CD14-positive monocyte (primary cell): ENCODE measurements around the gene MICU1. TPM values are rescaled to one million over a fixed set of nuclear protein-coding genes. Genes with fewer than 3 reads are reported as not detected.

Experiments used
- DNase-seq, 3 donors: peaks; one replicate each; pipeline ENCODE4 v3.0.0-alpha.2; 2011 to 2022
- H2AFZ ChIP-seq: 2 replicates; pipeline ENCODE4 v1.6.0; 2012; ENCODE audit warnings: mild to moderate bottlenecking, low read depth, low read length, inconsistent platforms; ENCODE audit not compliant: insufficient read depth, poor library complexity, severe bottlenecking
- H3K27ac ChIP-seq, 2 donors: 1 replicate in 1 of 2; 2 replicates in 1 of 2; pipeline ENCODE4 v1.5.1; 2012 to 2013; ENCODE audit warnings: low read length in 2 of 2, control low read depth in 1 of 2, inconsistent platforms in 1 of 2, low read depth in 1 of 2, mild to moderate bottlenecking in 1 of 2
- H3K27me3 ChIP-seq, 2 donors: one replicate each; pipeline versions ENCODE4 v1.6.0 to v1.6.1; 2011 to 2013; ENCODE audit warnings: low read length in 2 of 2; ENCODE audit not compliant: control insufficient read depth in 2 of 2, insufficient read depth in 2 of 2
- H3K36me3 ChIP-seq, 2 donors: replicated peaks in 1 of 2; 1 replicate in 1 of 2; 2 replicates in 1 of 2; pipeline versions ENCODE4 v1.5.1 to v1.6.1; 2012 to 2013; ENCODE audit warnings: low read length in 2 of 2, control low read depth in 1 of 2, inconsistent platforms in 1 of 2, mild to moderate bottlenecking in 1 of 2; ENCODE audit not compliant: insufficient read depth in 2 of 2, control insufficient read depth in 1 of 2
- H3K4me1 ChIP-seq, 2 donors: 1 replicate in 1 of 2; 2 replicates in 1 of 2; pipeline versions ENCODE4 v1.5.1 to v1.6.1; 2012 to 2013; ENCODE audit warnings: low read length in 2 of 2, control low read depth in 1 of 2, inconsistent platforms in 1 of 2, mild to moderate bottlenecking in 1 of 2, moderate library complexity in 1 of 2; ENCODE audit not compliant: insufficient read depth in 2 of 2, control insufficient read depth in 1 of 2
- H3K4me2 ChIP-seq: replicated peaks from 2 replicates; pipeline ENCODE3; 2012; ENCODE audit warnings: low read length, moderate library complexity, mild to moderate bottlenecking; ENCODE audit not compliant: poor library complexity, severe bottlenecking; ENCODE audit errors: extremely low read depth
- H3K4me3 ChIP-seq, 3 experiments: fragments of 200-600 bp in 1 of 3; sonication (generic) in 1 of 3; replicated peaks in 1 of 3; 1 replicate in 2 of 3; 2 replicates in 1 of 3; pipeline ENCODE4 v1.5.1; 2011 to 2013; ENCODE audit warnings: low read length in 3 of 3, mild to moderate bottlenecking in 3 of 3, control low read depth in 2 of 3, low read depth in 2 of 3, inconsistent platforms in 1 of 3, moderate library complexity in 1 of 3
- H3K79me2 ChIP-seq: 2 replicates; pipeline ENCODE4 v1.6.0; 2012; ENCODE audit warnings: mild to moderate bottlenecking, control low read depth, inconsistent platforms, low read length, moderate library complexity; ENCODE audit not compliant: insufficient read depth
- H3K9ac ChIP-seq: 2 replicates; pipeline ENCODE4 v1.6.0; 2017; ENCODE audit warnings: low read length, mild to moderate bottlenecking; ENCODE audit not compliant: insufficient read depth, poor library complexity, severe bottlenecking
- H3K9me3 ChIP-seq, 2 donors: replicated peaks in 1 of 2; 1 replicate in 1 of 2; 2 replicates in 1 of 2; pipeline versions ENCODE4 v1.5.1 to v1.6.1; 2012 to 2013; ENCODE audit warnings: low read length in 2 of 2, control low read depth in 1 of 2; ENCODE audit not compliant: control insufficient read depth in 1 of 2, insufficient read depth in 1 of 2
- H4K20me1 ChIP-seq: 2 replicates; pipeline ENCODE4 v1.6.0; 2012; ENCODE audit warnings: mild to moderate bottlenecking, low read length, control low read depth, moderate library complexity; ENCODE audit not compliant: insufficient read depth
- H3K27ac Mint-ChIP-seq, 7 donors: one replicate each; pipeline ENCODE4 v1.8.0; 2020; ENCODE audit warnings: mild to moderate bottlenecking in 7 of 7, mixed read lengths in 7 of 7, moderate library complexity in 6 of 7, inconsistent platforms in 2 of 7
- H3K27me3 Mint-ChIP-seq, 3 donors: one replicate each; pipeline ENCODE4 v1.8.0; 2021 to 2022; ENCODE audit warnings: low read depth in 3 of 3, mild to moderate bottlenecking in 3 of 3, mixed read lengths in 3 of 3, moderate library complexity in 3 of 3, inconsistent platforms in 1 of 3
- H3K36me3 Mint-ChIP-seq, 2 donors: one replicate each; pipeline ENCODE4 v1.8.0; 2020; ENCODE audit warnings: mixed read lengths in 2 of 2, inconsistent platforms in 1 of 2, mild to moderate bottlenecking in 1 of 2
- H3K4me1 Mint-ChIP-seq: one replicate; pipeline ENCODE4 v1.8.0; 2020; ENCODE audit warnings: mild to moderate bottlenecking, mixed read lengths
- H3K4me3 Mint-ChIP-seq, 2 donors: one replicate each; pipeline ENCODE4 v1.8.0; 2020; ENCODE audit warnings: mild to moderate bottlenecking in 2 of 2, mixed read lengths in 2 of 2, moderate library complexity in 1 of 2
- H3K9me3 Mint-ChIP-seq, 7 donors: one replicate each; pipeline ENCODE4 v1.8.0; 2020 to 2022; ENCODE audit warnings: mixed read lengths in 7 of 7, mild to moderate bottlenecking in 6 of 7, moderate library complexity in 6 of 7, inconsistent platforms in 2 of 7
- CTCF ChIP-seq: fragments of 200-600 bp; IDR thresholded peaks from one replicate; pipeline ENCODE4 v1.8.0; 2022; ENCODE audit warnings: antibody characterized with exemption, mild to moderate bottlenecking
- WGBS: methylation state at CpG from one replicate; pipeline ENCODE4 v1.1.5; 2013; ENCODE audit warnings: missing lambda C conversion rate; ENCODE audit not compliant: insufficient coverage; 5-methylcytosine and 5-hydroxymethylcytosine counted together
- intact Hi-C, 2 donors: fragments of 100-400 bp; cut with micrococcal nuclease; formaldehyde crosslinking; loops; one replicate each; pipeline versions ENCODE4 v1.15.0 to v1.15.1; 2023
- polyA plus RNA-seq, 3 donors: library from polyadenylated mRNA; depleted of rRNA in 1 of 3; unstranded in 2 of 3; stranded (reverse) in 1 of 3; fragments of 300-500 nt in 2 of 3; fragments of >200 nt in 1 of 3; fragmentation: Illumina TruSeq in 2 of 3; gene quantifications; 1 replicate in 2 of 3; 2 replicates in 1 of 3; pipeline ENCODE4 v1.2.3, GENCODE V29; 2012 to 2021

Gene MICU1
- polyA plus RNA-seq, 3 donors: 51.1 to 76.4 (median 51.7) TPM

- no peak overlapping the region for H3K9ac ChIP-seq
- H3K4me1 ChIP-seq: peaks cover 1 to 5% of the 10 kb centered on the region in 2 donors
- H3K27ac Mint-ChIP-seq: peak overlapping the region in 1 of 7 donors; percentile 72
- WGBS: 100% methylated on average over 1 of the region's 2 CpGs
- no peaks in the 10 kb centered on the region for H3K27me3 ChIP-seq
- no peak overlapping the region for H3K4me3 ChIP-seq
- no peak overlapping the region for H3K4me2 ChIP-seq
- H3K36me3 ChIP-seq: peaks cover 10 to 47% of the 10 kb centered on the region in 2 donors
- no peaks in the 10 kb centered on the region for H3K27me3 Mint-ChIP-seq
- no peaks in the 10 kb centered on the region for H3K79me2 ChIP-seq
- no peaks in the 10 kb centered on the region for H3K9me3 ChIP-seq
- no peak overlapping the region for H3K27ac ChIP-seq
- intact Hi-C loops: loop anchor here in 1 of 2 donors (10.0 kb wide), 1 partner anchor 175 kb away; no protein-coding TSS in a partner anchor
- no peak overlapping the region for H2AFZ ChIP-seq
- peaks cover 0 to 3% (median 0%) of the 10 kb centered on the region in 7 donors for H3K9me3 Mint-ChIP-seq
- DNase-seq: no peak
- peaks cover 17% of the 10 kb centered on the region for H3K4me1 Mint-ChIP-seq
- H3K36me3 Mint-ChIP-seq: peaks cover 43 to 63% of the 10 kb centered on the region in 2 donors
- no peak for TF ChIP-seq CTCF
- no peak overlapping the region for H3K4me3 Mint-ChIP-seq
- no peaks in the 10 kb centered on the region for H4K20me1 ChIP-seq
These were observed 246.1 kb downstream of the MICU1 start for GRCh38 chr10:72379776-72380175.

GRCh38 chr10:72379062-72379461 is 246.8 kb downstream of the MICU1 start:
- no peak overlapping the region for H3K9ac ChIP-seq
- Mint-ChIP-seq H3K4me1 (peaks cover 14% of the 10 kb centered on the region), H3K9me3 (peaks cover 0 to 3% (median 0%) of the 10 kb centered on the region in 7 donors), H3K36me3 (peaks cover 48 to 69% of the 10 kb centered on the region in 2 donors), H3K27me3 (no peaks in the 10 kb centered on the region), H3K27ac (peak overlapping the region in 3 of 7 donors; percentile 8 to 42 (median 21)), H3K4me3 (no peak overlapping the region)
- no peak overlapping the region for H2AFZ ChIP-seq
- H3K27me3 ChIP-seq: no peaks in the 10 kb centered on the region
- no peaks in the 10 kb centered on the region for H3K79me2 ChIP-seq
- peaks cover 13 to 54% of the 10 kb centered on the region in 2 donors for H3K36me3 ChIP-seq
- H3K4me1 ChIP-seq: peaks cover 0 to 3% of the 10 kb centered on the region in 2 donors
- H3K4me2 ChIP-seq: no peak overlapping the region
- no peak for DNase-seq
- H3K4me3 ChIP-seq: no peak overlapping the region
- no peak for TF ChIP-seq CTCF
- peak overlapping the region in 1 of 2 donors; percentile 53 for H3K27ac ChIP-seq
- WGBS: 81% methylated on average over 2 of the region's 2 CpGs
- H3K9me3 ChIP-seq: no peaks in the 10 kb centered on the region
- H4K20me1 ChIP-seq: no peaks in the 10 kb centered on the region
- intact Hi-C loops: no loop called here
